Measurements from ENCODE around the gene SHKBP1. TPM values are rescaled to one million over a fixed set of nuclear protein-coding genes. Genes with fewer than 3 reads are reported as not detected.
A peak's percentile ranks its signal among the peaks of the same experiment; 100 is the strongest.

Gene SHKBP1
- total and polyA plus RNA-seq, 7 experiments from 2014 or later, result 92.8 to 218 (median 139) TPM

DNA sequence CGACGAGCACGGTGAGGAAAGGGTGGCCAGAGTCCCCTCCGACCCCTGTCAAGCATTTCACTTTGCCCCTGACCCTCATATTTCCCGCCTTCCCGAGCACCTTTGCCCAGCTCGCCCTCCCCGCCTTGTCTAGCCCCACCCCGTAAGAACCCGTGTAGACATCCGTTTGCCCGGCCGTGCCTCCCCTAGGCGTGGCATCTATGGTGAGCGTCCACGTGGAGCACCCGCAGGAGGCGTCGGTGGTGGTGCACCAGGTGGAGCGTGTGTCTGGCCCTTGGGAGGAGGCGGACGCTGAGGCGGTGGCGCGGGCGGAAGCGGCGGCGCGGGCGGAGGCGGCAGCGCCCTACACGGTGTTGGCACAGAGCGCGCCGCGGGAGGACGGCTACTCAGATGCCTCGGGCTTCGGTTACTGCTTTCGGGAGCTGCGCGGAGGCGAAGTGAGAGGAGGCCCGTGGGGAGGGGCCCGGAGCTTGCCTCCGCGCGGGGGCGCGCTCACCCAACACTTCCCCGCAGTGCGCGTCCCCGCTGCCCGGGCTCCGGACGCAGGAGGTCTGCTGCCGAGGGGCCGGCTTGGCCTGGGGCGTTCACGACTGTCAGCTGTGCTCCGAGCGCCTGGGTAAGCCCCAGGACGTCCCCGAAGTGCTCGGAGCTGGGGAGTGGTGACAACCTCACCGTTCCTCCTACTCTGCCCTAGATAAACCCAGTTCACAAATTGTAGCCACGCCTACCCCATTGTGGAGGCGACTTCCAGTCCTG, 28.7 kb downstream of the SHKBP1 start:
- no peaks in the 10 kb centered on the region for H3K9me3 ChIP-seq (ENCODE audit: control insufficient read depth in 2 of 3, low read length in 3 of 3)
- H3K27me3 ChIP-seq (ENCODE audit: control insufficient read depth in 2 of 2, insufficient read depth in 2 of 2, low read length in 2 of 2), result peaks cover 4 to 10% of the 10 kb centered on the region in 2 donors
- intact Hi-C loops (cut with micrococcal nuclease), result loop anchor here (1.0 to 10.0 kb wide), 10 partner anchors 8 to 949 kb away; partner anchors contain the start of genes C19orf47 (in 1 of the 2), PLD3 (in 1 of the 2), SERTAD3 (in 1 of the 2) and SHKBP1 (in 1 of the 2)
- H3K4me3 Mint-ChIP-seq, result peak overlapping the region; percentile 84 to 98 (median 90)
- peaks cover 15 to 83% (median 74%) of the 10 kb centered on the region in 7 donors for H3K4me1 Mint-ChIP-seq
- DNase-seq, result peak; percentile 60 to 83 (median 73)
- POLR2A ChIA-PET, result interaction anchor here (0.5 to 4.2 kb wide), 10 partner anchors 9 to 1283 kb away, joined by 3 to 34 read pairs (median 4); no protein-coding TSS in a partner anchor
- peaks cover 11 to 27% (median 15%) of the 10 kb centered on the region in 5 donors for H3K27me3 Mint-ChIP-seq
- no peaks in the 10 kb centered on the region for H3K36me3 Mint-ChIP-seq
- CTCF ChIA-PET, result interaction anchor here (0.6 to 4.4 kb wide), 7 partner anchors 10 to 703 kb away, joined by 3 to 42 read pairs (median 4); no protein-coding TSS in a partner anchor
- H3K27ac ChIP-seq (ENCODE audit: low read depth, low read length), result peak overlapping the region; percentile 71
- H3K9me3 Mint-ChIP-seq, result peaks cover 0 to 2% (median 0%) of the 10 kb centered on the region in 11 donors
- H3K27ac Mint-ChIP-seq, result peak overlapping the region; percentile 78 to 94 (median 90)
- peak overlapping the region; percentile 72 for H3K4me3 ChIP-seq (ENCODE audit: low read length)
- ATAC-seq, result peak; percentile 55
- no peaks in the 10 kb centered on the region for H3K36me3 ChIP-seq (ENCODE audit: control insufficient read depth in 2 of 3, insufficient read depth in 3 of 3, low read length in 3 of 3)
- H3K4me1 ChIP-seq (ENCODE audit: control insufficient read depth in 2 of 2, insufficient read depth in 2 of 2, low read length in 2 of 2), result peaks cover 52 to 60% of the 10 kb centered on the region in 2 donors

DNA sequence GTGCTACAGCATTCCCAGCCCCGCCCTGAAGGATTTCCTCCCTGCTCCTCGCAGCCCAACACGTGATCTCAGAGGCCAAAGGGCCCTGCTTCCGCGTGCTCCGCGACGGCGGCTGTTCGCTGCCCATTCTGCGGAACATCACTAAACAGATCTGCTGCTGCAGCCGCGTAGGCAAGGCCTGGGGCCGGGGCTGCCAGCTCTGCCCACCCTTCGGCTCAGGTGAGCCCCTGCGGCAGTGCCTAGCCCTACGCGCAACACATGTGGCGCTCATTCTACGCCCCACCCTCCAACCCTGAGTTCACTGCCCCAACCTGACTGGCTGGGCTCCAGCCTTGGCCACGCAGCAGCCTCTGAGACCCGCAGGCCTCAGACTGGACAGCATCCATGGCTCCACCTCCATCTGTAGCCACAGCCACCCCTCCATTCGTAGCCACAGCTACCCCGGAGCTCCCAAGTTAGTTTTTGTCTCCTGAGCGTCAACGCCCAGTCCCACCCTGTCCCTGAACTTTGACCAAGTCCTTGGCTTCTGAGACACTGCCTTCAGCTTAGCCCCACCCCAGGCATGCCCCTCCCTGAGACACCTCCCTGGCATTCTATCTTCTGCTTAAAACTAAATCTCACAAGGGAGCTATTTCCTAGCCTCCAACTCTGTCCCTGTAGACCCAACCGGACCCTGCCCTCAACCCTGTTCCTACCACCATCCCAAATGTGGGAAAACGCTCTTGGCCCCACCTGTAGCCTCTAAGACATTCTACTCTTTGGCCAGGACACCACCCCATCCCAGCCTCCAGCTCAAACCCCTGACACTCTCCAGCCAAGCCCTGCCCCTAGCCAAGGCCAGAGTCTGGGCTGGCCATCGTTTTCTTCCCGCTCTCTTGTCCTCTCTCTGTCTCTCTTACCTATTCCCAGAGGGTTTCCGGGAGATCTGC, 30.9 kb downstream of the SHKBP1 start:
- DNase-seq, result no peak
- peak overlapping the region in 8 of 9 donors; percentile 40 to 92 (median 80) for H3K27ac Mint-ChIP-seq
- POLR2A ChIA-PET, result interaction anchor here (0.6 to 1.4 kb wide), 5 partner anchors 26 to 1495 kb away, joined by 3 read pairs; partner anchors contain the start of gene BLVRB

DNA sequence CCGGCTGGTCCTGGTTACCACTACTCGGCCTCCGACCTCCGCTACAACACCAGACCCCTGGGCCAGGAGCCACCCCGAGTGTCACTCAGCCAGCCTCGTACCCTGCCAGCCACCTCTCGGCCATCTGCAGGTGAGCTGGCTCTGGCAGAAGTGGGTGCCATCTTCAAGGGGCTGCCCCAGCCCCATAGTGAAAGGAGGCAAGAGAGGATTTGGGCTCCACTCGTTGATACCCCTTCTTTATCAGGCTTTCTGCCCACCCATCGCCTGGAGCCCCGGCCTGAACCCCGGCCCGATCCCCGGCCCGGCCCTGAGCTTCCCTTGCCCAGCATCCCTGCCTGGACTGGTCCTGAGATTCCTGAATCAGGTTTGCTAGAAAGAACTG, 31.6 kb downstream of the SHKBP1 start:
- H3K4me1 Mint-ChIP-seq, result peaks cover 25 to 82% (median 72%) of the 10 kb centered on the region in 7 donors
- ChIA-PET CTCF (interaction anchor here (0.6 to 1.0 kb wide), 2 partner anchors 9 to 26 kb away, joined by 3 read pairs; no protein-coding TSS in a partner anchor), POLR2A (interaction anchor here (0.6 to 1.4 kb wide), 4 partner anchors 25 to 1468 kb away, joined by 3 read pairs; no protein-coding TSS in a partner anchor)
- H3K9me3 ChIP-seq (ENCODE audit: control insufficient read depth in 2 of 3, low read length in 3 of 3), result no peaks in the 10 kb centered on the region
- intact Hi-C loops (cut with micrococcal nuclease), result loop anchor here in 1 of 2 donors (10.0 kb wide), 2 partner anchors 463 to 947 kb away; no protein-coding TSS in a partner anchor
- H3K36me3 ChIP-seq (ENCODE audit: control insufficient read depth in 2 of 3, insufficient read depth in 3 of 3, low read length in 3 of 3), result no peaks in the 10 kb centered on the region
- no peaks in the 10 kb centered on the region for H3K36me3 Mint-ChIP-seq
- peaks cover 38 to 53% of the 10 kb centered on the region in 2 donors for H3K4me1 ChIP-seq (ENCODE audit: control insufficient read depth in 2 of 2, insufficient read depth in 2 of 2, low read length in 2 of 2)
- ATAC-seq (no peak), DNase-seq (no peak)
- H3K9me3 Mint-ChIP-seq, result peaks cover 0 to 2% (median 0%) of the 10 kb centered on the region in 11 donors
- H3K4me3 Mint-ChIP-seq, result peak overlapping the region in 7 of 10 donors; percentile 35 to 98 (median 84)
- H3K27ac ChIP-seq (ENCODE audit: low read depth, low read length), result no peak overlapping the region
- peaks cover 0 to 12% (median 0%) of the 10 kb centered on the region in 5 donors for H3K27me3 Mint-ChIP-seq
- no peaks in the 10 kb centered on the region for H3K27me3 ChIP-seq (ENCODE audit: control insufficient read depth in 2 of 2, insufficient read depth in 2 of 2, low read length in 2 of 2)
- H3K27ac Mint-ChIP-seq, result peak overlapping the region in 6 of 9 donors; percentile 41 to 92 (median 80)
- no peak overlapping the region for H3K4me3 ChIP-seq (ENCODE audit: low read length)

More for the DNA sequence above, 30.9 kb downstream of the SHKBP1 start:
- intact Hi-C loops (cut with micrococcal nuclease), result loop anchor here in 1 of 2 donors (10.0 kb wide), 2 partner anchors 463 to 947 kb away; no protein-coding TSS in a partner anchor
- H3K36me3 ChIP-seq (ENCODE audit: control insufficient read depth in 2 of 3, insufficient read depth in 3 of 3, low read length in 3 of 3), result no peaks in the 10 kb centered on the region
- H3K4me1 Mint-ChIP-seq, result peaks cover 25 to 85% (median 74%) of the 10 kb centered on the region in 7 donors
- peaks cover 0 to 16% (median 5%) of the 10 kb centered on the region in 5 donors for H3K27me3 Mint-ChIP-seq
- H3K4me3 Mint-ChIP-seq, result peak overlapping the region; percentile 35 to 98 (median 78)
- H3K36me3 Mint-ChIP-seq, result no peaks in the 10 kb centered on the region
- H3K9me3 Mint-ChIP-seq, result peaks cover 0 to 2% (median 0%) of the 10 kb centered on the region in 11 donors
- H3K4me3 ChIP-seq (ENCODE audit: low read length), result no peak overlapping the region
- CTCF ChIA-PET, result interaction anchor here (0.6 to 1.0 kb wide), 2 partner anchors 8 to 26 kb away, joined by 3 read pairs; no protein-coding TSS in a partner anchor
- H3K27ac ChIP-seq (ENCODE audit: low read depth, low read length), result no peak overlapping the region
- no peaks in the 10 kb centered on the region for H3K9me3 ChIP-seq (ENCODE audit: control insufficient read depth in 2 of 3, low read length in 3 of 3)
- no peaks in the 10 kb centered on the region for H3K27me3 ChIP-seq (ENCODE audit: control insufficient read depth in 2 of 2, insufficient read depth in 2 of 2, low read length in 2 of 2)
- peaks cover 44 to 49% of the 10 kb centered on the region in 2 donors for H3K4me1 ChIP-seq (ENCODE audit: control insufficient read depth in 2 of 2, insufficient read depth in 2 of 2, low read length in 2 of 2)
- no peak for ATAC-seq

DNA sequence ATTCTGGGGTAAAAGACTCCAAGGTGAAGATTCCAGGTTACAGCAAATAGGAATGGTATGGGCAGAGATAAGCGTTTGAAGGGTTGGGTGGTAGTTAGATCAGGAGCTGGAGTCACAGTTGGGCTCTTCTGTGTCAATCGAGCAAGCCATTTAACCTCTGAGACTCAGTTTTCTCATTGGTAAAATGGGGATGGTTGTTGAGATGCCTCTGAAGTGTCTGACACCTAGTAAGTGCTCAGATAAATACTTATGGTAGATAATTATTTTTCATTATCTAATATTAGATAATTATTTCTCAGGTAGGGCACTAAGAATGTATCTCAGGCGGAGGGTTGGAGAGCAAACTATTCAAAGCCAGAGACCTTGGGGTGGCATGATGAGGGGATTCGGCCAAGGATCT, 32.3 kb downstream of the SHKBP1 start:
- DNase-seq, result no peak
- Histone ChIP-seq H3K27me3 (ENCODE audit: control insufficient read depth in 2 of 2, insufficient read depth in 2 of 2, low read length in 2 of 2) (no peaks in the 10 kb centered on the region), H3K4me1 (ENCODE audit: control insufficient read depth in 2 of 2, insufficient read depth in 2 of 2, low read length in 2 of 2) (peaks cover 40 to 50% of the 10 kb centered on the region in 2 donors), H3K36me3 (ENCODE audit: control insufficient read depth in 2 of 3, insufficient read depth in 3 of 3, low read length in 3 of 3) (no peaks in the 10 kb centered on the region), H3K27ac (ENCODE audit: low read depth, low read length) (peak overlapping the region; percentile 74), H3K9me3 (ENCODE audit: control insufficient read depth in 2 of 3, low read length in 3 of 3) (no peaks in the 10 kb centered on the region), H3K4me3 (ENCODE audit: low read length) (peak overlapping the region; percentile 63)
- intact Hi-C loops (cut with micrococcal nuclease), result loop anchor here in 1 of 2 donors (10.0 kb wide), 2 partner anchors 464 to 946 kb away; no protein-coding TSS in a partner anchor
- Mint-ChIP-seq H3K4me3 (peak overlapping the region; percentile 75 to 92 (median 86)), H3K27me3 (peaks cover 0 to 11% (median 0%) of the 10 kb centered on the region in 5 donors), H3K9me3 (peaks cover 0 to 4% (median 0%) of the 10 kb centered on the region in 11 donors), H3K27ac (peak overlapping the region; percentile 73 to 100 (median 92)), H3K4me1 (peaks cover 22 to 82% (median 68%) of the 10 kb centered on the region in 7 donors), H3K36me3 (no peaks in the 10 kb centered on the region)
- CTCF ChIA-PET, result interaction anchor here (1.0 kb wide), 1 partner anchor 25 kb away, joined by 3 read pairs; no protein-coding TSS in a partner anchor
- no peak for ATAC-seq
- POLR2A ChIA-PET, result interaction anchor here (0.7 to 1.8 kb wide), 5 partner anchors 24 to 1939 kb away, joined by 3 to 19 read pairs (median 3); no protein-coding TSS in a partner anchor

DNA sequence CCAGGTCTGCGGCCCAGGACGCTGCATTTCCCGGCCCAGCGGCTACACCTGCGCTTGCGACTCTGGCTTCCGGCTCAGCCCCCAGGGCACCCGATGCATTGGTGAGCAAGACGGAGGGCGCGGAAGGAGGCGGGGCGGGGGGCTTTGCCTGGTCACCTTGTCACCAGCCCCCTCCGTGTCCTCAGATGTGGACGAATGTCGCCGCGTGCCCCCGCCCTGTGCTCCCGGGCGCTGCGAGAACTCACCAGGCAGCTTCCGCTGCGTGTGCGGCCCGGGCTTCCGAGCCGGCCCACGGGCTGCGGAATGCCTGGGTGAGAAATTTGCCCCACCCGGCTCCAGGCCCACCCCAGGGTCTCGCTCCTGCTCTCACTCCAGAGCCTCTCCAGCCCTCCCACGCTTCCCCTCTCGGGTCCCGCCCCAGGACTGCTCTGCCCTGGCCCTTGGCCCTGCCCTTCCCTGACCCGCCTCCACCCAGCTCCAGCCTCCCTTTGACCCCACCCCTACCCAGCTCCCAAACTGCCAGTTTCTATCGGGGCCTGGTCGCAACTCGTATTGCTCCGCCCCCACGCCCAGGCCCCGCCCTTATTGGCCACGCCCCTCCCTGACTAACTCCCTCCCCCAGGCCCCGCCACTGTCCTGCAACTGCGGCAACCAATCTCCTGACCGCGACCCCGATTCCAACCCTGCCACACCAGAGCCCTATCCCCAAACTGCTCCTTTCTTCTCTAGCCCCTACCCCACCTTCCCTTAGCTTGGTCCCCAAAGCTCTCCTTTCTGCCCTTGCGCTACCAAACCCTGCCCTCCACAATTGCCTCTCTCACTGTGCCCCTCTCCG, 33.1 kb downstream of the SHKBP1 start:
- no peaks in the 10 kb centered on the region for H3K36me3 Mint-ChIP-seq
- peaks cover 0 to 8% (median 0%) of the 10 kb centered on the region in 5 donors for H3K27me3 Mint-ChIP-seq
- intact Hi-C loops (cut with micrococcal nuclease), result loop anchor here (1.0 to 10.0 kb wide), 10 partner anchors 142 to 1069 kb away; partner anchors contain the start of genes BLVRB (in 1 of the 2), C19orf47 (in 1 of the 2), EGLN2 (in 1 of the 2) and EID2 (in 1 of the 2)
- H3K4me1 Mint-ChIP-seq, result peaks cover 20 to 78% (median 63%) of the 10 kb centered on the region in 7 donors
- CTCF ChIA-PET, result interaction anchor here (0.6 to 1.2 kb wide), 6 partner anchors 9 to 305 kb away, joined by 3 to 6 read pairs (median 4); no protein-coding TSS in a partner anchor
- POLR2A ChIA-PET, result interaction anchor here (0.6 to 1.8 kb wide), 13 partner anchors 11 to 1940 kb away, joined by 3 to 19 read pairs (median 3); partner anchors contain the start of genes EGLN2, RPS16 and SERTAD1
- H3K4me3 Mint-ChIP-seq, result peak overlapping the region; percentile 75 to 92 (median 86)
- H3K27ac Mint-ChIP-seq, result peak overlapping the region; percentile 89 to 100 (median 92)
- no peaks in the 10 kb centered on the region for H3K9me3 ChIP-seq (ENCODE audit: control insufficient read depth in 2 of 3, low read length in 3 of 3)
- peaks cover 0 to 4% (median 0%) of the 10 kb centered on the region in 11 donors for H3K9me3 Mint-ChIP-seq
- no peaks in the 10 kb centered on the region for H3K36me3 ChIP-seq (ENCODE audit: control insufficient read depth in 2 of 3, insufficient read depth in 3 of 3, low read length in 3 of 3)
- peak overlapping the region; percentile 74 for H3K27ac ChIP-seq (ENCODE audit: low read depth, low read length)
- H3K4me3 ChIP-seq (ENCODE audit: low read length), result peak overlapping the region; percentile 63
- ATAC-seq (peak; percentile 64), DNase-seq (peak; percentile 67 to 96 (median 78))
- peaks cover 35 to 45% of the 10 kb centered on the region in 2 donors for H3K4me1 ChIP-seq (ENCODE audit: control insufficient read depth in 2 of 2, insufficient read depth in 2 of 2, low read length in 2 of 2)
- no peaks in the 10 kb centered on the region for H3K27me3 ChIP-seq (ENCODE audit: control insufficient read depth in 2 of 2, insufficient read depth in 2 of 2, low read length in 2 of 2)
